Myocyte (in vitro differentiated cells): ENCODE data around the gene NCAPD3. TPM values are rescaled to one million over a fixed set of nuclear protein-coding genes. Genes with fewer than 3 reads are reported as not detected.

Source experiments
- DNase-seq: peaks from one replicate; pipeline ENCODE4 v3.0.0-alpha.2; 2012; ENCODE audit warnings: low read depth
- total RNA-seq: library from RNA; depleted of rRNA; stranded (reverse); fragments of >200 nt; gene quantifications from 2 replicates; pipeline ENCODE4 v1.2.3, GENCODE V29; 2014

Gene NCAPD3
- total RNA-seq, 1 donor from 2014 or later, result 14.0 TPM

GRCh38 chr11:134159652-134160051 lies 64.1 kb downstream of the NCAPD3 start:
- DNase-seq, result no peak

GRCh38 chr11:134158023-134158422 lies 65.7 kb downstream of the NCAPD3 start:
- DNase-seq, result no peak

- no peak for DNase-seq
Observed at GRCh38 chr11:134157451-134157850, 66.3 kb downstream of the NCAPD3 start.

DNA sequence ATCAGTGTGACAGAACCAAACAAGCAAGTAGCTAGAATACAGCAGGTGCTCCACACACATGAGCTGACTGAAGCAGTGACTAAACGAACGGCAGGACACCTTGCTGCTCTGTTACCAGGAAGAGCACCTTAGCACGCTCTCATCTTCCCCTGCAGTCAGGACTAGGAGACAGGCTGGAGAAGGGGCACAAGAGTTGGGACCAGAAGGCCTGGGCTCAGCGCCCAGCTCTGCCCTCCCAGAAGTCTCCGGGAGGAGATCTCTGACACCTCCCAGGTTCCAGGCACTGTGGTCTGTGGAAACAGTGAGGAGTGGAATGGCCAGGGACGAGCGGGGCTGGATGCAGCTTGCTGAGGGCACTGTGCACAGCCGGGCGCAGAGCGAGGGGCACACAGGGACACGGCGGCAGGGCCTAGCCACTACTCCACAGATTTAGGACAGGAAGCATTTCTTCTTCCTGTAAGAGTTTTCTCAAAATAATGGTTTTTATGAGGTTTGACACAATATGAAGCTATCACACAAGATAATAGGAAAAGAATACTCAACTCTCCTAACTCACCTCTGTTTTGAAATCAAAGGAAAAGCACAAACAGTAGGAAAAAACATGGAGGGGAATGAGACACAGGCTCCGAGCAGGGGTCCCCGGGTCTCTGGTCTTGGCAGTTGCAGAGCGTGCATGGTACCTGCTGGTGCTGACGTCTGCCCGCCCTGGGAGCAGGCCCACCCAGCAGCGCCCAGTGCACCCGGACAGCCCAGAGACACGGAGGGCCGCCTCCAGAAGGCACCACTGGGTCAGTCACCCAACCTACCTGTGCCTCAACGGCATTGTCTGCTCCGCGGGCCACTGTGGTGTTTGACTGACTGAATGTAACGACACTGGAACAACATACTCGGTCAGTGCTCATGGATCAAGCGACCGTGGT lies 67.6 kb downstream of the NCAPD3 start:
- DNase-seq, result no peak

DNA sequence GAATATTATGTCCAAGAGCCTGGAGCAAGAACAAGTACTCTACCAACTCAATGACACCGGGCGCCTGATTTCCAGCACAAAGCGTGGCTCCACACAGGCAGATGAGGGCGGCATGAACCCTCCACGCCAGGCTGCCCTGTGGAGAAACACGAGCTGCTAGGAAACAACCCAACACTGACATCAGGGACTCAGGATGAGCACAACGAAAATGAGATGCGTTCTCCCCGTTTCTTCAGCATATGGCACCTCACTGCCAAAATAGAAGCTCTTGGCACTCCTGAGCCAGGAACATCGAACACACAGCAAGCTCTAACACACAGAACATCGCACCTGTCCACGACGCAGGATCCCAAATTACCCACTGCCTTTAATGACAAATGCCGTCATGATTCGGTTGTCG lies 68.3 kb downstream of the NCAPD3 start:
- no peak for DNase-seq

DNA sequence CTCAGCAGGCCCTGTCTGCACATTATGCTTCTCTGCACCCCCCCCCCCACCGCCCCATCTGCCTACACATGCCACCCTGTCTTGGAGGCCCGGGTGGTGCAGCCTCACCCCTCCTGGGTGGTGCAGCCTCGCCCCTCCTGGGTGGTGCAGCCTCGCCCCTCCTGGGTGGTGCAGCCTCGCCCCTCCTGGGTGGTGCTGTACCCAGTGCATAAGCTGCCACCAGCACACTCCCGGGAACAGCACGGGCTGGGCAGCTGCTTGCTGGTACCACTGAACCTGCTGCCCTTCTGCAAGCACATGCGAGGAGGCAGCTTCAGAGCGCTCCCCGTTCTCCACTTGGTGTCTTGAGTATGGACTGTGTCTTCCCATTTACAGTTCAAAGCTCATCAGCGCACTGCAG lies 69.3 kb downstream of the NCAPD3 start:
- DNase-seq, result no peak

DNA sequence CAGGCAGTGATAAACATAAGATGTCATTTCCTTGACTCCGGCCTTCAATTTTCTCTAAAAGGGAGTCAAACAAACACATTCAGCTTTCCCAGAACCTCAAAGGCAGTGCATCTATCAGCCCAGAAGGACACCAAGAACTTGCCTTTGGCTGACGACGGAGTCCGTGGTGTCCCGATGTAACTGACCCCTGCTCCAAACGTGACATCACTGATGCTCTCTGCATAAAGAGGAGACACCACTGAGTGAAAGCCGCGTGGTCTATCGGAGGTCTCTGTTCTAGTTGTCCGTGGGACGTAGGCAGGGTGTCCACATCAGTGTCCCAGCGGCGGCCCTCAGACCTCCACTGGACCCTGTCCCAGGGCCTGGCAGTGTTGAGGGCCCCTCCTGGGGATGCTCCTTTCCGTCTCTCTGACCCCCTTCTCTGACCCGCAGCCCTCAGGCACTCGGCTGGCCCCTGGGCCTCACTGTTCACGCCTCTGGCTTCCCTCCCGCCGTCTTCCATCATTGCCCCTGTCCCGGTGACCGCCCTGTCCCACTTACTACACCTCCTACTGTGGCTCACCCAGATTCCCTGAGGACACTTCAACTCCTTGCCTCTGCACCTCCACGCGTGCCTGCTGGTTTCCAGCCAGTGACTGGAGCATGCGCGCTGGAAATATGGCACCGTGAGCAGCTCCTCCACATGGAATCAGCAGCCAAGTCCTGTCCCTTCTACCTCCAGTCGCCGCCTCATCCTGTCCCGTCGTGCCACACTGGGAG lies 70.4 kb downstream of the NCAPD3 start:
- no peak for DNase-seq

GRCh38 chr11:134152696-134153095 lies 71.1 kb downstream of the NCAPD3 start:
- DNase-seq, result no peak

GRCh38 chr11:134151083-134151747 lies 72.6 kb downstream of the NCAPD3 start:
- DNase-seq, result no peak

DNA sequence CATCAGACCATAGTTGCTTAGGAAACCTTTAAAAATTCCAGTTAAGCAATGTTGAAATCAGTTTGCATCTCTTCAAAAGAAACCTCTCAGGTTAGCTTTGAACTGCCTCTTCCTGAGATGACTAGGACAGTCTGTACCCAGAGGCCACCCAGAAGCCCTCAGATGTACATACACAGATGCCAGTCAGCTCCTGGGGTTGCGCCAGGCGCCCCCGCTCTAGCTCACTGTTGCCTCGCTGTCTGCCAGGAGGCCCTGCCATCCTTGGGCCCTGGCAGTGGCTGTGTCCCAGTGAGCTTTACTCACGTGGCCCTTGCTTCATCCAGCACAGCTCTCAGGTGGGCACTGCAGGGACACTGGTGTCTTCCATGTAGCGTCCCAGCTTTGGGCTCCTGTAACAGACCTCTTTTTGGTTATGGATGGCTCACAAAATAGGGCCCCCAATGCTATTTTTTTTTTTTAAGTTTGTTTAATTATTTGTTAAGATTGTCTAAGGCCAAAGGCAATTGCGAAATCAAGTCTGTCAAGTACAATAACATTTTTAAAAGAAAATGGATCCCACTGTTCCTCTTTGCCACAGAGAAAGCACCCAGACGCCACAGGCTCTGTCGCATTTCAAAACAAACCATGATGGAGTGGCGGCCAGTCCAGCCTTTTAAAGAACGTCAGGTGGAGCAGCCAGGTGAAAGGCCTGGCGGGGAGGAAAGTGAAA lies 73.4 kb downstream of the NCAPD3 start:
- DNase-seq, result no peak

- no peak for DNase-seq
Observed at GRCh38 chr11:134149371-134149770, 74.4 kb downstream of the NCAPD3 start.

- no peak for DNase-seq
Observed at GRCh38 chr11:134146598-134146997, 77.2 kb downstream of the NCAPD3 start.

DNA sequence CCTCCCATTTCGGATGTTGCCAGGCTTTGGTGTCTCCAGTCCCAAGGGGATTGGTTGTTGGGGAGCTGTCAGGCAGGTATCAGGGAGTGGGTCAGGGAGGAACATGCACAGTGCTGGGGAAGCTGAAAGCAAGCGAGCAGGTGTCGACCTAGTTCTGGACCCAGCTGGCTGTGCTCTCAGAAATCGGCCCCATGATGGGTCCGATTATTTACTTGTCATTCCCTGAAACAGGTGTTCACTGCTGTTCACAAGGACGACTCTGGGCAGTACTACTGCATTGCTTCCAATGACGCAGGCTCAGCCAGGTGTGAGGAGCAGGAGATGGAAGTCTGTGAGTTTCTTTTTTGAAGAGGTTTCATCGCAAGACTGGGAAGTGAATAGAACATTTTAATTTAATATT lies 78.1 kb downstream of the NCAPD3 start:
- no peak for DNase-seq

DNA sequence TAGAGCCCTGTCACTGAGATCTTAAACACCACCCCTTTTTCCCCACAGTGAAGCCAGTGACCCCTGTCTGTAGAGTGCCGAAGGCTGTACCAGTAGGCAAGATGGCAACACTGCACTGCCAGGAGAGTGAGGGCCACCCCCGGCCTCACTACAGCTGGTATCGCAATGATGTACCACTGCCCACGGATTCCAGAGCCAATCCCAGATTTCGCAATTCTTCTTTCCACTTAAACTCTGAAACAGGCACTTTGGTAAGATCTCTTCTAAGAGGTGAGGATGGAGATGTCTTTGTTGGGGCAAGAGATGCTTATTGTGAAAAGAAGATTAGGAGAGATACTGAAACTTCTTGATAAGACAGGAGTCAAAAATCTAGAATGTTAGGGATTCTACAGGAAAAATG lies 79.0 kb downstream of the NCAPD3 start:
- DNase-seq, result no peak

- no peak for DNase-seq
Observed at GRCh38 chr11:134143801-134144200, 80.0 kb downstream of the NCAPD3 start.

GRCh38 chr11:134142536-134142935 lies 81.2 kb downstream of the NCAPD3 start:
- peak; percentile 56 for DNase-seq

GRCh38 chr11:134140961-134141490 lies 82.7 kb downstream of the NCAPD3 start:
- DNase-seq, result no peak

- DNase-seq, result peak; percentile 88
Observed at GRCh38 chr11:134139873-134140331, 83.9 kb downstream of the NCAPD3 start.

- no peak for DNase-seq
Observed at GRCh38 chr11:134139303-134139872, 84.4 kb downstream of the NCAPD3 start.

- no peak for DNase-seq
Observed at GRCh38 chr11:134138376-134138775, 85.4 kb downstream of the NCAPD3 start.
